H1 (cell line): Measurements from ENCODE around the gene TJP3. TPM values are rescaled to one million over a fixed set of nuclear protein-coding genes. Genes with fewer than 3 reads are reported as not detected.

Source experiments
- CTCF ChIA-PET: fragments of 300-600 bp; sonication (Branson Sonifier 250); formaldehyde crosslinking; loops from one replicate; lab custom pipeline; 2021; ENCODE audit not compliant: partially characterized antibody; lab: Charles Lee
- POLR2A ChIA-PET: fragments of 300-600 bp; sonication (Branson Sonifier 250); formaldehyde crosslinking; loops from one replicate; lab custom pipeline; 2021; ENCODE audit warnings: inconsistent platforms; ENCODE audit not compliant: partially characterized antibody; lab: Charles Lee
- DNase-seq, 2 experiments: peaks; one replicate each; pipeline versions ENCODE4 v3.0.0 to v3.0.0-alpha.2; 2010 to 2022; ENCODE audit warnings: low spot score in 2 of 2, low read depth in 1 of 2, mixed read lengths in 1 of 2
- FAIRE-seq: peaks from 2 replicates; lab custom pipeline; 2011; peaks lifted over from hg19 to GRCh38; lab: Jason Lieb, UNC
- H2AFZ ChIP-seq: 2 replicates; pipeline ENCODE4 v1.8.1; 2012; ENCODE audit warnings: low read length, inconsistent platforms
- H2AK5ac ChIP-seq: 2 replicates; pipeline ENCODE4 v1.6.1; 2013; ENCODE audit warnings: low read depth, low read length
- H2BK120ac ChIP-seq: replicated peaks from 2 replicates; pipeline ENCODE3; 2013; ENCODE audit warnings: low read depth, low read length, inconsistent platforms
- H2BK12ac ChIP-seq: 2 replicates; pipeline ENCODE4 v1.6.1; 2013; ENCODE audit warnings: low read depth, low read length
- H2BK15ac ChIP-seq: 2 replicates; pipeline ENCODE4 v1.6.1; 2013; ENCODE audit warnings: low read length
- H2BK20ac ChIP-seq: 2 replicates; pipeline ENCODE4 v1.6.1; 2013; ENCODE audit warnings: low read length
- H2BK5ac ChIP-seq: 2 replicates; pipeline ENCODE4 v1.6.1; 2013; ENCODE audit warnings: low read depth, low read length
- H3K14ac ChIP-seq: 2 replicates; pipeline ENCODE4 v1.6.1; 2013; ENCODE audit warnings: inconsistent platforms; ENCODE audit not compliant: insufficient read length
- H3K18ac ChIP-seq: 2 replicates; pipeline ENCODE4 v1.6.1; 2013; ENCODE audit warnings: low read length; ENCODE audit errors: extremely low read depth
- H3K23ac ChIP-seq: 2 replicates; pipeline ENCODE4 v1.6.1; 2013; ENCODE audit warnings: inconsistent platforms; ENCODE audit not compliant: insufficient read length
- H3K23me2 ChIP-seq: 2 replicates; pipeline ENCODE4 v1.6.1; 2013; ENCODE audit warnings: low read depth, low read length
- H3K27ac ChIP-seq: 2 replicates; pipeline ENCODE4 v1.6.1; 2011; ENCODE audit warnings: low read depth, low read length, inconsistent platforms
- H3K27me3 ChIP-seq, 4 experiments: replicated peaks in 1 of 4; 1 replicate in 1 of 4; 2 replicates in 3 of 4; pipeline versions ENCODE4 v1.6.1 to v1.8.1; 2011 to 2013; ENCODE audit warnings: low read length in 3 of 4, mild to moderate bottlenecking in 3 of 4, inconsistent platforms in 2 of 4, mixed read lengths in 2 of 4, moderate library complexity in 1 of 4; ENCODE audit not compliant: control insufficient read depth in 3 of 4, insufficient read depth in 3 of 4; ENCODE audit errors: extremely low read depth in 1 of 4
- H3K36me3 ChIP-seq, 4 experiments: 2 replicates each; pipeline versions ENCODE4 v1.6.1 to v1.8.1; 2011 to 2013; ENCODE audit warnings: mild to moderate bottlenecking in 4 of 4, low read length in 3 of 4, moderate library complexity in 2 of 4, control low read depth in 1 of 4, inconsistent platforms in 1 of 4; ENCODE audit not compliant: insufficient read depth in 4 of 4, control insufficient read depth in 2 of 4
- H3K4ac ChIP-seq: replicated peaks from 2 replicates; pipeline ENCODE3; 2013; ENCODE audit warnings: low read length, low read depth, mixed read lengths, inconsistent platforms; ENCODE audit not compliant: insufficient read length
- H3K4me1 ChIP-seq, 4 experiments: replicated peaks in 1 of 4; 1 replicate in 1 of 4; 2 replicates in 3 of 4; pipeline versions ENCODE4 v1.6.1 to v1.8.1; 2011 to 2013; ENCODE audit warnings: low read length in 3 of 4, inconsistent platforms in 2 of 4, mixed read lengths in 1 of 4; ENCODE audit not compliant: insufficient read depth in 4 of 4, control insufficient read depth in 3 of 4
- H3K4me2 ChIP-seq, 2 experiments: 2 replicates each; pipeline versions ENCODE4 v1.6.1 to v1.8.1; 2011 to 2013; ENCODE audit warnings: low read depth in 2 of 2, low read length in 2 of 2, control low read depth in 1 of 2, inconsistent platforms in 1 of 2, mild to moderate bottlenecking in 1 of 2; ENCODE audit not compliant: insufficient read depth in 1 of 2
- H3K4me3 ChIP-seq, 4 experiments: fragments of 200-600, 300-600 bp in 1 of 4; sonication (generic), shearing (Covaris generic), sonication (Bioruptor Twin) in 1 of 4; 2 replicates each; pipeline versions ENCODE4 v1.5.1 to v1.8.1; 2011 to 2016; ENCODE audit warnings: low read length in 4 of 4, low read depth in 3 of 4, control low read depth in 2 of 4, inconsistent platforms in 2 of 4, mild to moderate bottlenecking in 2 of 4, mixed read lengths in 1 of 4, moderate library complexity in 1 of 4; ENCODE audit not compliant: insufficient read depth in 2 of 4; ENCODE audit errors: extremely low read depth in 1 of 4
- H3K56ac ChIP-seq: replicated peaks from 2 replicates; pipeline ENCODE3; 2013; ENCODE audit warnings: low read depth, mild to moderate bottlenecking, mixed read lengths, low read length, inconsistent platforms; ENCODE audit not compliant: insufficient read length
- H3K79me1 ChIP-seq: 2 replicates; pipeline ENCODE4 v1.6.1; 2013; ENCODE audit warnings: low read depth, low read length, control low read depth
- H3K79me2 ChIP-seq, 2 experiments: 2 replicates each; pipeline versions ENCODE4 v1.6.1 to v1.8.1; 2012 to 2013; ENCODE audit warnings: low read length in 2 of 2, mild to moderate bottlenecking in 2 of 2, inconsistent platforms in 1 of 2; ENCODE audit not compliant: insufficient read depth in 2 of 2, control insufficient read depth in 1 of 2
- H3K9ac ChIP-seq, 4 experiments: replicated peaks in 1 of 4; 1 replicate in 1 of 4; 2 replicates in 3 of 4; pipeline versions ENCODE4 v1.6.1 to v1.8.1; 2011 to 2013; ENCODE audit warnings: low read depth in 3 of 4, low read length in 3 of 4, control low read depth in 2 of 4, mild to moderate bottlenecking in 2 of 4, moderate library complexity in 2 of 4, inconsistent platforms in 1 of 4; ENCODE audit errors: extremely low read depth in 1 of 4
- H3K9me3 ChIP-seq, 2 experiments: 2 replicates each; pipeline versions ENCODE4 v1.6.1 to v1.8.1; 2012 to 2013; ENCODE audit warnings: mild to moderate bottlenecking in 2 of 2, moderate library complexity in 2 of 2, control low read depth in 1 of 2, inconsistent platforms in 1 of 2, low read depth in 1 of 2, low read length in 1 of 2, mixed read lengths in 1 of 2; ENCODE audit not compliant: insufficient read depth in 2 of 2
- H4K20me1 ChIP-seq, 2 experiments: replicated peaks in 1 of 2; 2 replicates each; pipeline versions ENCODE3 to v1.8.1; 2011 to 2013; ENCODE audit warnings: inconsistent platforms in 2 of 2, low read length in 2 of 2, mild to moderate bottlenecking in 1 of 2; ENCODE audit not compliant: insufficient read depth in 2 of 2, control insufficient read depth in 1 of 2
- H4K5ac ChIP-seq: 2 replicates; pipeline ENCODE4 v1.6.1; 2013; ENCODE audit warnings: low read length, low read depth, mixed read lengths, inconsistent platforms; ENCODE audit not compliant: insufficient read length
- H4K8ac ChIP-seq: 2 replicates; pipeline ENCODE4 v1.8.0; 2013; ENCODE audit warnings: mild to moderate bottlenecking, moderate library complexity, low read length, inconsistent platforms; ENCODE audit not compliant: insufficient read depth; ENCODE audit errors: extremely low read depth
- H4K91ac ChIP-seq: replicated peaks from 2 replicates; pipeline ENCODE3; 2013; ENCODE audit warnings: low read length, mixed read lengths, inconsistent platforms; ENCODE audit not compliant: insufficient read length
- BRCA1 ChIP-seq: IDR thresholded peaks from 2 replicates; pipeline ENCODE4 v1.6.1; 2012; ENCODE audit warnings: low read depth, low read length, improper control_type of control experiment
- CEBPB ChIP-seq: IDR thresholded peaks from 2 replicates; pipeline ENCODE4 v1.6.1; 2012; ENCODE audit warnings: low read depth, low read length
- CHD1 ChIP-seq: IDR thresholded peaks from 2 replicates; pipeline ENCODE4 v1.6.1; 2012; ENCODE audit warnings: low read depth, low read length, improper control_type of control experiment
- HDAC6 ChIP-seq: IDR thresholded peaks from one replicate; pipeline ENCODE4 v1.7.1; 2012; ENCODE audit warnings: low read depth, mild to moderate bottlenecking, inconsistent platforms, low read length, moderate library complexity
- SIX5 ChIP-seq: IDR thresholded peaks from 2 replicates; pipeline ENCODE4 v1.6.1; 2011; ENCODE audit warnings: mild to moderate bottlenecking, low read depth, low read length
- WGBS, 2 experiments: shearing (Covaris generic) in 1 of 2; methylation state at CpG; one replicate each; pipeline versions ENCODE4 v1.1.6 to v1.1.7; 2013 to 2015; ENCODE audit warnings: low lambda C conversion rate in 2 of 2, mixed read lengths in 2 of 2, inconsistent platforms in 1 of 2, low coverage in 1 of 2, missing lambda C conversion rate in 1 of 2; ENCODE audit not compliant: insufficient replicate concordance in 2 of 2, insufficient coverage in 1 of 2, insufficient read length in 1 of 2; ENCODE audit errors: extremely low coverage in 1 of 2, missing lambda C conversion rate in 1 of 2; 5-methylcytosine and 5-hydroxymethylcytosine counted together
- polyA plus RNA-seq, 7 experiments: library from polyadenylated mRNA; depleted of rRNA in 3 of 7; stranded (reverse) in 5 of 7; unstranded in 2 of 7; fragments of >200 nt in 5 of 7; fragments of 200-250 nt in 2 of 7; gene quantifications; 1 replicate in 5 of 7; 2 replicates in 1 of 7; 4 replicates in 1 of 7; pipeline versions ENCODE4 v1.2.1 to v1.2.3, GENCODE V29; 2011 to 2013; ENCODE audit warnings: missing spikeins in 2 of 7, mixed read lengths in 2 of 7
- total RNA-seq: library from RNA; stranded (reverse); fragmentation: NEBNext Ultra II Directional; extraction: Animal tissue kit (Norgen Biotek cat#: 25700); gene quantifications from 2 replicates; pipeline ENCODE4 v1.2.1, GENCODE V29; 2021
- TF ChIP-seq, protein P1 (sequence below): IDR thresholded peaks from 2 replicates; pipeline ENCODE4 v1.6.1; 2011; ENCODE audit warnings: low read depth, mild to moderate bottlenecking, low read length; ENCODE audit not compliant: insufficient read depth

TJP3 gene
- total and polyA plus RNA-seq, 2 of the 8 experiments (the other 6 are each of a cell fraction or from before 2014, with no cell fraction given): 17.1 to 26.1 TPM

DNA sequence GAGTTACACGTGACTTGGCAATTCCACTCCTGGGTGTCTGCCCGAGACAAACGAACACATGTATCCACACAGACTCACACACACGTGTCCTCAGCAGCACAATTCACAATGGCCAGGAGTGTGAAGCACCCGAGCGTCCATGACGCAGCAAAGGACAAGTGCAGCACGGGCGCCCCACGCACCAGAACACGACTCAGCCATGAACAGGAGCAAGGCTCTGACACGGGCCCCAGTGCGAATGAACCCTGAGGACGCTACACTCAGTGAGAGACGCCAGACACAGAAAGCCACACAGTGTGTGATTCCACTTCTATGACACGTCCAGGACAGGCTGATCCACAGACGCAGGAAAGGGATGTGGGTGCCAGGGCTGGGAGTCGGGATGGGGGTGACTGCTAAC is 44.3 kb upstream of the TJP3 start:
- POLR2A ChIA-PET: no interaction called here
- Histone ChIP-seq H2BK5ac (no peak overlapping the region), H4K8ac (no peak overlapping the region), H2BK15ac (no peak overlapping the region), H3K36me3 (peaks cover 0 to 9% (median 7%) of the 10 kb centered on the region in 4 experiments; a peak in 5 of 8 replicates), H3K27me3 (no peaks in the 10 kb centered on the region), H4K5ac (no peak overlapping the region), H2AFZ (no peak overlapping the region), H2BK20ac (no peak overlapping the region), H2AK5ac (no peak overlapping the region), H3K27ac (no peak overlapping the region), H3K4me1 (no peaks in the 10 kb centered on the region; a peak in 2 of 7 replicates), H3K56ac (no peak overlapping the region), H3K4me3 (no peak overlapping the region), H3K14ac (no peak overlapping the region), H3K4me2 (no peak overlapping the region), H3K4ac (no peak overlapping the region), H4K20me1 (peaks cover 3 to 32% of the 10 kb centered on the region in 2 experiments), H3K9me3 (no peaks in the 10 kb centered on the region), H3K23ac (no peak overlapping the region), H3K23me2 (peaks cover 2% of the 10 kb centered on the region; the same call in 1 of the 2 replicates), H3K79me2 (no peaks in the 10 kb centered on the region), H3K9ac (no peak overlapping the region), H3K79me1 (no peaks in the 10 kb centered on the region; the same call in 1 of the 2 replicates), H2BK120ac (no peak overlapping the region), H3K18ac (no peak overlapping the region), H2BK12ac (no peak overlapping the region), H4K91ac (no peak overlapping the region)
- WGBS, 2 experiments: 91% methylated on average over 18 of the region's 18 CpGs; no CpG with 5 or more reads in 1 of the 2 experiments
- FAIRE-seq (no peak), DNase-seq (no peak)
- CTCF ChIA-PET: interaction anchor here (5.5 to 5.8 kb wide), 2 partner anchors 41 to 55 kb away, joined by 46 to 110 read pairs; partner anchors contain the start of genes PIP5K1C and TJP3
- TF ChIP-seq CEBPB: no peak
- TF ChIP-seq BRCA1: no peak
- no peak for TF ChIP-seq CHD1
- TF ChIP-seq, protein P1, sequence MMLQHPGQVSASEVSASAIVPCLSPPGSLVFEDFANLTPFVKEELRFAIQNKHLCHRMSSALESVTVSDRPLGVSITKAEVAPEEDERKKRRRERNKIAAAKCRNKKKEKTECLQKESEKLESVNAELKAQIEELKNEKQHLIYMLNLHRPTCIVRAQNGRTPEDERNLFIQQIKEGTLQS: no peak
- no peak for TF ChIP-seq SIX5
- no peak for TF ChIP-seq HDAC6
